Activated naive CD4-positive, alpha-beta T cell treated with Interleukin-2 at 50 U/mL for 16 hours (primary cell): Measurements from ENCODE around the gene SLC36A4.
"Not testable (repeated sequence)": the region's sequence is repeated elsewhere in the genome, so short reads cannot be mapped to it uniquely, and the experiment has no call there.

Experiments
- DNase-seq: peaks from one replicate; pipeline ENCODE4 v3.0.0-alpha.2; 2020

SLC36A4 gene

DNA sequence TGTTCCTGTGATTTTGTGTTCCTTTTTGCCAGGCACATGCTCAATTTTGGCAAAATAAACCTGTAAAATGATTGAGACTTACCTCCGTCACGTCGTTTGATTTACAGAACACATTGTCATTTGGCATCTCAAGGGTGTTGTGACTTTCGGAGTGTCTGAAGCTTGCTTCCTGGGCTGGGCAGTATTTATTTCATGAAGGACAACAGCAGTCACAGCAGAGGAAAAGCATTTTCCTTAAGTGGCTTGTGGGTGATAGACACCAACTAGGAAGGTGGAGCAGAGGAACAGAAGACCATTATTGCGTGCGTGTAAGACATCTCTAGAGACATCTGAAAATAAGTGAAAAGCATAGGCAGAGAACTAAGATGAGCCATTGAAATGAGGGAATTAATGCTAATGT lies 80.2 kb downstream of the SLC36A4 start:
- no peak for DNase-seq

DNA sequence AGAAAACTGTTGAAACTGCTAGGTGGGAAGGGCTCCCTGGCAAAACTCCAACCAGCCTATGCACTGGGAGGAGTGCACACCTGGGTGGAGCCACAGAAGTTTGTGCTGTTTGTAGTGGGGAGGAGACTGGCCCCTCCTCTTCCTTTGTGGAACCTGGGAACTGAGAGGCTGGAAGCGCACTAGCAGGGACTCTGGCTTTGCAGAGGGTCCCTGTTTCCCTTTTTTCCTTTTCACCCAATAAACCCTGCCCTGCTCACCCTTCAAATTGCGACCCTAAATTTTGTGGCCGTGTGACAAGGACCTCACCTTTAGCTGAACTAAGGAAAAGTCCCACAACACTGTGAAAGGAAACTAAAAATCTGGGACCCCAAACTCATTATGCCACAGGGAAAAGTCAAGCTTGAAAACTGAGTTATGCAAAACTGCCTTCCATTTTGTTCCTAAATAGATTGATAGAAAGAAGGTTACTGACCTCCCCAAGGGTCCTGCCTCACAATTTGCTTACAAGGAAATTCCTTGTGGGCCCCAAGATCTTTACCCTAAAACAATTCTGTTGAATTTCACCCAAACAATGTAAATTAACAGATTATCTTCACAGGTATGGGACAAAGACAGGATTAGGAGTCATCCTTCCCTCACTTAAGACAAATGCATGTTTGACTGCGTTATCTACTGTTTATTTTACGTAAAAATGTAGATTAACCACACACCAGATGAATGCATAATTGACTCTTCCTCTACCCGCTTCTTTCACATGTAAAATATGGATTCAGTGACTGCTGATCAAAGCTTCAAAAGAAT lies 81.0 kb downstream of the SLC36A4 start:
- no peak for DNase-seq

DNA sequence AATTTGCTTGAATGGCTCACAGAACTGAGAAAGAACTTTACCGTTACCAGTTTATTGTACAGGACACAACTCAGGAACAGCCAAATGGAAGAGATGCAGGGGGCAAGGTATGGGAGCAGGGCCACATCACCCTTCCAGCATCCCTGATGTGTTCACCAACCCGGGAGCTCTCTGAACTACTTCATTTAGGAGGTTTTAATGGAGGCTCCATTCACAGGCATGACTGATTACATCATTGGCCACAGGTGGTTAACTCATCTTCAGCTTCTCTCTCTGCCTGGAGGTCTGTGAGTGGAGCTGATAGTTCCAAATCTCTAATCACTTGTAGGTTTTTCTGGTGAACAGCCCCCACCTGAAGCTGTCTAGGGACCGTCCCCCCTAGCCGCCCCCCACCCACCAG lies 83.5 kb downstream of the SLC36A4 start:
- no peak for DNase-seq

DNA sequence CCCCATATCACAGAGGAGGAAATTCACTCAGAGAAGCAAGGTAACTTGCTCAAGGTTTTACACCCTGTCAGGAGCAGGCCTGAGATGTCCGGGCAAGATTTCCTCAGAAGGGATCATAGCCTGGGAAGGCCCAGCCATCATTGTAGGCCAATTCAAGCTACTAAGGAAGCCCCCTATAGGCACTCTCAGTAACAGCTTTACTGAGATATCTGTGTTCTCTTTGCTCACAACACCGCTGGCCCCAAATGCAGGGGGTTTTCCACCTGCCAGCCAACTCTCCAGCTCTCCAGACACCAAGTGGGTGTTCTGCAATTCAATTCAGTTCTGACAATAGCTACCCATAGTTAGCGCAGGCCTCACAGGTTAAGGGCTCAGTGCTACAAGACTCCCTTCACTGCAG lies 84.0 kb downstream of the SLC36A4 start:
- no peak for DNase-seq

DNA sequence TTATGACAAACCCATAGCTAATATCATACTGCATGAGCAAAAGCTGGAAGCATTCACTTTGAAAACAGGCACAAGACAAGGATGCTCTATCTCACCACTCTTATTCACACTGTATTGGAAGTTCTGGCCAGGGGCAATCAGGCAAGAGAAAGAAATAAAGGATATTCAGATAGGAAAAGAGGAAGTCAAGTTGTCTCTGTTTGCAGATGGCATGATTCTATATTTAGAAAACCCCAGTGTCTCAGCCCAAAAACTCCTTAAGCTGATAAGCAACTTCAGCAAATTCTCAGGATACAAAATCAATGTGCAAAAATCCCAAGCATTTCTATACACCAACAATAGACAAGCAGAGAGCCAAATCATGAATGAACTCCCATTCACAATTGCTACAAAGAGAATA lies 86.6 kb downstream of the SLC36A4 start:
- not testable (repeated sequence) for DNase-seq

DNA sequence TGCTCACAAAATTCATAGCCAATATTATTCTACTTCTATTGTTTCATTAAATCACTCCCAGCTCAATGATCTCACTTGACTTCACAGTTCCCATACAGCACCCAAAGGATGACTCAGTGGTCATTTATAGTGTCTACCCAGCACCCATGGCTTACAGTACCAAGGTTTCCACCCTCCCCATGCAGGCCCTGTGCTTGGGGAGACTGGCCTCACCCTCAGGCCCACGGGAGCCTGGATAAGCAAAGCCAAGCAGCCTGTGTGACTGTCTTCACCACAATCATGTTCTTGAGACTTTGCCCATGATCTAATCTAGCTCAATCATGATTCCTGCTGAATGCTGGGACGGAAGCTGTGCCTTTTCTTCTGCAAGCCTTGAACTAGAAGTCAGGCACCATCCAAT lies 97.6 kb downstream of the SLC36A4 start:
- no peak for DNase-seq

DNA sequence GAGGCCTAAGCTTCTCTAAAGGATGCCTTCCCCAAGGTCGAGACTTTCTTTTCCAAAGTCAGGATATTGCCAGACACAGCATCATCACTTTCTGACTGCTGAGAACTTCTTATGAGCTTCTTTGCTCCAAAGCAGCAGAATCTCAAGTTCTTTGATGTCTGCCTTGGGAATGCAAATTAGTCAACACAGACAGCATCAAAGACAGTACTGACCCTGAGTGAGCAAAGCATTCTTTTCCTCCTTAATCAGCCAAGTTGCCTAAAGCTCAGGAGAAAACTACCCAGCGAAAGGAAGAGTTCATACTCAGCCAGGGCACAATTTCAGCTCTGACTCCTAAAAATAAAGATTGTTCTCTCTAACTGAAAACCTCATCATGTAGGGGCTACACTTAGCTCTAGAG lies 98.0 kb downstream of the SLC36A4 start:
- DNase-seq: no peak
